K562 (cell line): ENCODE measurements around the gene PRKX. TPM values are rescaled to one million over a fixed set of nuclear protein-coding genes. Genes with fewer than 3 reads are reported as not detected.

Experiments used
- ATAC-seq: fragments of 200-7000 bp; cut with Tn5 transposase; 3 replicates; pipeline ENCODE4 v1.9.1; 2020; ENCODE audit warnings: moderate library complexity
- BruUV-seq: library from RNA; stranded (reverse); fragments of 400-500 nt; replicated peaks from 2 replicates; lab custom pipeline; 2021; lab: Mats Ljungman, UMichigan
- CTCF ChIA-PET: fragments of 300-600 bp; formaldehyde crosslinking; extraction: SDS; loops from one replicate; lab custom pipeline; 2021; ENCODE audit warnings: low intra/inter-chr PET ratio; lab: Yijun Ruan, JAX
- POLR2A ChIA-PET: fragments of 300-600, 350-650 bp; sonication (Branson Sonifier 250); formaldehyde crosslinking; extraction: SDS; loops from one replicate; lab custom pipeline; 2021; ENCODE audit warnings: antibody characterized with exemption, inconsistent platforms; lab: Yijun Ruan, JAX
- DNase-seq, 4 experiments: peaks; one replicate each; pipeline versions ENCODE4 v3.0.0 to v3.0.0-alpha.2; 2011 to 2018; ENCODE audit warnings: low spot score in 3 of 4, mixed read lengths in 3 of 4; ENCODE audit errors: extremely low read depth in 1 of 4
- FAIRE-seq: peaks from 2 replicates; lab custom pipeline; 2011; peaks lifted over from hg19 to GRCh38; lab: Jason Lieb, UNC
- H2AFZ ChIP-seq: 2 replicates; pipeline ENCODE4 v1.6.0; 2011; ENCODE audit warnings: low read depth, low read length, control low read depth, inconsistent platforms
- H3K27ac ChIP-seq: fragments of 200-600 bp; 3 replicates; pipeline ENCODE4 v1.8.0; 2011; ENCODE audit warnings: low read depth, mild to moderate bottlenecking, control low read depth, inconsistent platforms, low read length, moderate library complexity, mixed read lengths; ENCODE audit errors: extremely low read depth
- H3K27me3 ChIP-seq, 2 experiments: fragments of 300-600 bp in 1 of 2; 2 replicates in 1 of 2; 3 replicates in 1 of 2; pipeline versions ENCODE4 v1.6.0 to v1.8.0; 2011; ENCODE audit warnings: inconsistent platforms in 2 of 2, low read length in 2 of 2, mild to moderate bottlenecking in 1 of 2, mixed read lengths in 1 of 2, moderate library complexity in 1 of 2; ENCODE audit not compliant: control insufficient read depth in 2 of 2, insufficient read depth in 2 of 2
- H3K36me3 ChIP-seq: fragments of 300-600 bp; 3 replicates; pipeline ENCODE4 v1.8.0; 2011; ENCODE audit warnings: mild to moderate bottlenecking, low read length, inconsistent platforms; ENCODE audit not compliant: control insufficient read depth, insufficient read depth
- H3K4me1 ChIP-seq, 2 experiments: fragments of 200-600 bp in 1 of 2; replicated peaks in 1 of 2; 2 replicates in 1 of 2; 3 replicates in 1 of 2; pipeline versions ENCODE4 v1.5.1 to v1.8.0; 2011; ENCODE audit warnings: inconsistent platforms in 2 of 2, low read length in 2 of 2, mild to moderate bottlenecking in 1 of 2, mixed read lengths in 1 of 2, moderate library complexity in 1 of 2; ENCODE audit not compliant: control insufficient read depth in 2 of 2, insufficient read depth in 2 of 2
- H3K4me2 ChIP-seq: 2 replicates; pipeline ENCODE4 v1.6.1; 2011; ENCODE audit warnings: low read length, control low read depth, inconsistent platforms, mixed read lengths; ENCODE audit not compliant: insufficient read depth
- H3K4me3 ChIP-seq: fragments of 200-600 bp; sonication (generic), shearing (Covaris generic); 2 replicates; pipeline ENCODE4 v1.5.1; 2016; ENCODE audit warnings: control low read depth, inconsistent platforms
- H3K79me2 ChIP-seq: fragments of 200-600 bp; 3 replicates; pipeline ENCODE4 v1.8.0; 2011; ENCODE audit warnings: low read length, inconsistent platforms; ENCODE audit not compliant: control insufficient read depth, insufficient read depth
- H3K9ac ChIP-seq, 2 experiments: 2 replicates each; pipeline versions ENCODE4 v1.6.0 to v1.6.1; 2011; ENCODE audit warnings: low read depth in 2 of 2, low read length in 2 of 2, control low read depth in 1 of 2, inconsistent platforms in 1 of 2, mild to moderate bottlenecking in 1 of 2, mixed read lengths in 1 of 2; ENCODE audit not compliant: insufficient read depth in 1 of 2
- H3K9me1 ChIP-seq: one replicate; pipeline ENCODE4 v1.6.0; 2011; ENCODE audit warnings: inconsistent platforms, mild to moderate bottlenecking, low read length, moderate library complexity; ENCODE audit not compliant: control insufficient read depth, insufficient read depth
- H3K9me3 ChIP-seq: replicated peaks from 2 replicates; pipeline ENCODE4 v1.5.1; 2011; ENCODE audit warnings: low read depth, low read length, inconsistent platforms; ENCODE audit not compliant: control insufficient read depth, insufficient read depth
- H4K20me1 ChIP-seq: replicated peaks from 2 replicates; pipeline ENCODE4 v1.6.1; 2011; ENCODE audit warnings: low read length, inconsistent platforms, mixed read lengths; ENCODE audit not compliant: control insufficient read depth, insufficient read depth
- C11orf30 ChIP-seq: fragments of 450-650 bp; IDR thresholded peaks from 2 replicates; pipeline ENCODE4 v1.6.1; 2016; ENCODE audit warnings: low read depth, mild to moderate bottlenecking
- DPF2 ChIP-seq: fragments of 450-650 bp; IDR thresholded peaks from 2 replicates; pipeline ENCODE4 v1.6.1; 2016
- PHF8 ChIP-seq: fragments of 200-600 bp; sonication (generic); IDR thresholded peaks from 2 replicates; pipeline ENCODE4 v1.6.1; 2012; ENCODE audit warnings: mixed run types, mild to moderate bottlenecking, inconsistent platforms, low read length, moderate library complexity, borderline replicate concordance
- PPARD ChIP-seq: fragments of 250-450 bp; sonication (Bioruptor Pico); IDR thresholded peaks from 2 replicates; pipeline ENCODE4 v1.8.0; 2022; ENCODE audit warnings: inconsistent platforms, mild to moderate bottlenecking, moderate library complexity
- RBM17 ChIP-seq: fragments of 200-400 bp; formaldehyde crosslinking; IDR thresholded peaks from 2 replicates; pipeline ENCODE4 v1.6.1; 2017; ENCODE audit warnings: low read depth, mild to moderate bottlenecking, low read length, borderline replicate concordance
- ZNF133 ChIP-seq: fragments of 250-450 bp; sonication (Bioruptor Pico); IDR thresholded peaks from 2 replicates; pipeline ENCODE4 v1.4.0; 2020; ENCODE audit warnings: mild to moderate bottlenecking
- ZNF239 ChIP-seq: fragments of 250-450 bp; sonication (Bioruptor Pico); IDR thresholded peaks from 2 replicates; pipeline ENCODE4 v1.4.0; 2020; ENCODE audit warnings: mild to moderate bottlenecking
- WGBS: fragments of 100-300 bp; shearing (Covaris generic); methylation state at CpG from one replicate; pipeline ENCODE4 v1.1.6; 2016; ENCODE audit warnings: low coverage, mixed read lengths; ENCODE audit not compliant: insufficient coverage; ENCODE audit errors: missing lambda C conversion rate; 5-methylcytosine and 5-hydroxymethylcytosine counted together
- in situ Hi-C: fragments of 300-500 bp; cut with MboI; formaldehyde crosslinking; loops from 4 replicates; pipeline ENCODE4 v1.15.0; 2018; ENCODE audit warnings: inconsistent platforms, mixed read lengths
- intact Hi-C: fragments of 100-400 bp; cut with micrococcal nuclease; formaldehyde crosslinking; loops from 2 replicates; pipeline ENCODE4 v1.14.2; 2022
- polyA plus RNA-seq, 8 experiments: library from polyadenylated mRNA; depleted of rRNA in 4 of 8; stranded (reverse) in 5 of 8; unstranded in 3 of 8; fragments of >200 nt; fragmentation: Nextera tagmentation in 2 of 8; fragmentation: Illumina TruSeq in 1 of 8; extraction: Ambion mirVana in 2 of 8; extraction: Trizol in 1 of 8; gene quantifications; 2 replicates each; pipeline versions ENCODE4 v1.2.1 to v1.2.3, GENCODE V29; 2011 to 2014; ENCODE audit warnings: inconsistent platforms in 1 of 8, missing spikeins in 1 of 8
- total RNA-seq, 7 experiments: library from RNA; depleted of rRNA in 6 of 7; stranded (reverse); fragments of >200 nt in 6 of 7; fragmentation: Illumina TruSeq in 2 of 7; extraction: Trizol in 2 of 7; gene quantifications; 2 replicates each; pipeline versions ENCODE4 v1.2.1 to v1.2.3, GENCODE V29; 2011 to 2021; ENCODE audit warnings: low replicate concordance in 1 of 7
- TF ChIP-seq, protein P1 (sequence below): sonication (generic); formaldehyde crosslinking; IDR thresholded peaks from 2 replicates; pipeline ENCODE4 v1.9.0; 2022; ENCODE audit warnings: mild to moderate bottlenecking, missing genetic modification reagents
- TF ChIP-seq, protein P2 (sequence below), 2 experiments: fragments of 150-350 bp in 1 of 2; IDR thresholded peaks; 2 replicates each; pipeline ENCODE4 v1.6.1; 2012 to 2016; ENCODE audit warnings: low read depth in 2 of 2, low read length in 2 of 2, mild to moderate bottlenecking in 1 of 2, moderate library complexity in 1 of 2
- TF ChIP-seq, protein P3 (sequence below): sonication (generic); formaldehyde crosslinking; IDR thresholded peaks from 2 replicates; pipeline ENCODE4 v1.8.1; 2023; ENCODE audit warnings: mild to moderate bottlenecking, missing genetic modification reagents
- TF ChIP-seq, protein P4 (sequence below), 2 experiments: IDR thresholded peaks in 1 of 2; conservative IDR thresholded peaks in 1 of 2; 2 replicates each; pipeline ENCODE4 v1.6.1; 2016; ENCODE audit warnings: low read depth in 2 of 2, mild to moderate bottlenecking in 1 of 2, missing compliant biosample characterization in 1 of 2, missing genetic modification characterization in 1 of 2, moderate library complexity in 1 of 2

Gene PRKX
- total and polyA plus RNA-seq, 9 of the 15 experiments (the other 6 are each of a cell fraction or from before 2014, with no cell fraction given), result 3.3 to 29.4 (median 23.7) TPM

DNA sequence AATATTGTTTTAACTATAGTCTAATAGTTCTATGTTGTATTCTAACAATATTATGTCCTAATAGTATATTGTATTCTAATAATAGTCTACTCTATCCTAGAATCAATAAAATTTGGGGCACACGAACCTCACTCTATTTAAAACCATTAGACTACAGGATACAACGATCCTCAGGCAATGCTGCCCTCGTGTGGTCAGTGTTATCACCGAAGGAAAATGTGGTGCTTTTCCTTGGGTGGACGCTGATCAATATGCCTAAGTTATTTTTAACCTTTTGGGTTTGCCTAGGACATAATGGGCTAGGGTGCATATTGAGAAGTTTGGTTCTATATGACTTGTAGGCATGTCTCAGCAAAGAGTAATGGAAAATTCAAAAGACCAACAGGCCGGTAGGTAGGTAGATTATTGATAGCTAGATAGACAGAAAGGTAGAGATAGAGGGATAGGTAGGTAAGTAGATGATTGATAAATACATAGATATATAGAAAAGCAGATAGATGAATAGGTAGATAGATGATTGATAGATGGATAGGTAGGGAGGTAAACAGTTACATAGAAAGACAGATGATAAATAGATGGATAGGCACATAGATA, 75.1 kb downstream of the PRKX start:
- Histone ChIP-seq H3K4me3 (no peak overlapping the region), H3K4me1 (no peaks in the 10 kb centered on the region), H3K36me3 (peaks cover 19% of the 10 kb centered on the region; the same call in 1 of the 3 replicates), H3K9ac (no peak overlapping the region), H2AFZ (no peak overlapping the region), H3K4me2 (no peak overlapping the region), H3K27me3 (no peaks in the 10 kb centered on the region), H3K27ac (no peak overlapping the region), H3K9me1 (no peaks in the 10 kb centered on the region), H3K79me2 (no peaks in the 10 kb centered on the region), H4K20me1 (no peaks in the 10 kb centered on the region), H3K9me3 (no peaks in the 10 kb centered on the region)
- no TSS peak for BruUV-seq
- ChIA-PET CTCF (no interaction called here), POLR2A (no interaction called here)
- in situ Hi-C loops (loop anchor here (10.0 to 25.0 kb wide), 2 partner anchors 404 to 751 kb away; no protein-coding TSS in a partner anchor), intact Hi-C loops (loop anchor here (2.0 to 5.0 kb wide), 3 partner anchors 521 to 748 kb away; no protein-coding TSS in a partner anchor)
- FAIRE-seq (peak; percentile 75), ATAC-seq (peak; percentile 83), DNase-seq (peak; percentile 52 to 62 (median 54))
- WGBS, result 14% methylated on average over 6 of the region's 6 CpGs
- TF ChIP-seq DPF2, result no peak
- TF ChIP-seq ZNF133 (CRISPR knock-in tag), result no peak
- no peak for TF ChIP-seq C11orf30
- TF ChIP-seq ZNF239 (CRISPR knock-in tag), result no peak
- no peak for TF ChIP-seq PHF8
- TF ChIP-seq, protein P1, sequence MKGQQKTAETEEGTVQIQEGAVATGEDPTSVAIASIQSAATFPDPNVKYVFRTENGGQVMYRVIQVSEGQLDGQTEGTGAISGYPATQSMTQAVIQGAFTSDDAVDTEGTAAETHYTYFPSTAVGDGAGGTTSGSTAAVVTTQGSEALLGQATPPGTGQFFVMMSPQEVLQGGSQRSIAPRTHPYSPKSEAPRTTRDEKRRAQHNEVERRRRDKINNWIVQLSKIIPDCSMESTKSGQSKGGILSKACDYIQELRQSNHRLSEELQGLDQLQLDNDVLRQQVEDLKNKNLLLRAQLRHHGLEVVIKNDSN (CRISPR knock-in tag), result no peak
- TF ChIP-seq, protein P2, sequence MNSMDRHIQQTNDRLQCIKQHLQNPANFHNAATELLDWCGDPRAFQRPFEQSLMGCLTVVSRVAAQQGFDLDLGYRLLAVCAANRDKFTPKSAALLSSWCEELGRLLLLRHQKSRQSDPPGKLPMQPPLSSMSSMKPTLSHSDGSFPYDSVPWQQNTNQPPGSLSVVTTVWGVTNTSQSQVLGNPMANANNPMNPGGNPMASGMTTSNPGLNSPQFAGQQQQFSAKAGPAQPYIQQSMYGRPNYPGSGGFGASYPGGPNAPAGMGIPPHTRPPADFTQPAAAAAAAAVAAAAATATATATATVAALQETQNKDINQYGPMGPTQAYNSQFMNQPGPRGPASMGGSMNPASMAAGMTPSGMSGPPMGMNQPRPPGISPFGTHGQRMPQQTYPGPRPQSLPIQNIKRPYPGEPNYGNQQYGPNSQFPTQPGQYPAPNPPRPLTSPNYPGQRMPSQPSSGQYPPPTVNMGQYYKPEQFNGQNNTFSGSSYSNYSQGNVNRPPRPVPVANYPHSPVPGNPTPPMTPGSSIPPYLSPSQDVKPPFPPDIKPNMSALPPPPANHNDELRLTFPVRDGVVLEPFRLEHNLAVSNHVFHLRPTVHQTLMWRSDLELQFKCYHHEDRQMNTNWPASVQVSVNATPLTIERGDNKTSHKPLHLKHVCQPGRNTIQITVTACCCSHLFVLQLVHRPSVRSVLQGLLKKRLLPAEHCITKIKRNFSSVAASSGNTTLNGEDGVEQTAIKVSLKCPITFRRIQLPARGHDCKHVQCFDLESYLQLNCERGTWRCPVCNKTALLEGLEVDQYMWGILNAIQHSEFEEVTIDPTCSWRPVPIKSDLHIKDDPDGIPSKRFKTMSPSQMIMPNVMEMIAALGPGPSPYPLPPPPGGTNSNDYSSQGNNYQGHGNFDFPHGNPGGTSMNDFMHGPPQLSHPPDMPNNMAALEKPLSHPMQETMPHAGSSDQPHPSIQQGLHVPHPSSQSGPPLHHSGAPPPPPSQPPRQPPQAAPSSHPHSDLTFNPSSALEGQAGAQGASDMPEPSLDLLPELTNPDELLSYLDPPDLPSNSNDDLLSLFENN (IDR thresholded peaks at IDR 0.05; ENCODE audit: low read depth in 2 of 2, low read length in 2 of 2), result no peak
- TF ChIP-seq, protein P3, sequence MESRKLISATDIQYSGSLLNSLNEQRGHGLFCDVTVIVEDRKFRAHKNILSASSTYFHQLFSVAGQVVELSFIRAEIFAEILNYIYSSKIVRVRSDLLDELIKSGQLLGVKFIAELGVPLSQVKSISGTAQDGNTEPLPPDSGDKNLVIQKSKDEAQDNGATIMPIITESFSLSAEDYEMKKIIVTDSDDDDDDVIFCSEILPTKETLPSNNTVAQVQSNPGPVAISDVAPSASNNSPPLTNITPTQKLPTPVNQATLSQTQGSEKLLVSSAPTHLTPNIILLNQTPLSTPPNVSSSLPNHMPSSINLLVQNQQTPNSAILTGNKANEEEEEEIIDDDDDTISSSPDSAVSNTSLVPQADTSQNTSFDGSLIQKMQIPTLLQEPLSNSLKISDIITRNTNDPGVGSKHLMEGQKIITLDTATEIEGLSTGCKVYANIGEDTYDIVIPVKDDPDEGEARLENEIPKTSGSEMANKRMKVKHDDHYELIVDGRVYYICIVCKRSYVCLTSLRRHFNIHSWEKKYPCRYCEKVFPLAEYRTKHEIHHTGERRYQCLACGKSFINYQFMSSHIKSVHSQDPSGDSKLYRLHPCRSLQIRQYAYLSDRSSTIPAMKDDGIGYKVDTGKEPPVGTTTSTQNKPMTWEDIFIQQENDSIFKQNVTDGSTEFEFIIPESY (CRISPR knock-in tag), result no peak
- no peak for TF ChIP-seq RBM17
- TF ChIP-seq, protein P4, sequence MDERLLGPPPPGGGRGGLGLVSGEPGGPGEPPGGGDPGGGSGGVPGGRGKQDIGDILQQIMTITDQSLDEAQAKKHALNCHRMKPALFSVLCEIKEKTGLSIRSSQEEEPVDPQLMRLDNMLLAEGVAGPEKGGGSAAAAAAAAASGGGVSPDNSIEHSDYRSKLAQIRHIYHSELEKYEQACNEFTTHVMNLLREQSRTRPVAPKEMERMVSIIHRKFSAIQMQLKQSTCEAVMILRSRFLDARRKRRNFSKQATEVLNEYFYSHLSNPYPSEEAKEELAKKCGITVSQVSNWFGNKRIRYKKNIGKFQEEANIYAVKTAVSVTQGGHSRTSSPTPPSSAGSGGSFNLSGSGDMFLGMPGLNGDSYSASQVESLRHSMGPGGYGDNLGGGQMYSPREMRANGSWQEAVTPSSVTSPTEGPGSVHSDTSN (CRISPR knock-in tag; IDR thresholded peaks at IDR 0.05; ENCODE audit: low read depth), result no peak
- TF ChIP-seq, protein P4 (tag; conservative IDR thresholded peaks at IDR 0.05; ENCODE audit: low read depth), result no peak
- no peak for TF ChIP-seq PPARD (CRISPR knock-in tag)
